Measurements from ENCODE around the gene SLC5A8.

DNA sequence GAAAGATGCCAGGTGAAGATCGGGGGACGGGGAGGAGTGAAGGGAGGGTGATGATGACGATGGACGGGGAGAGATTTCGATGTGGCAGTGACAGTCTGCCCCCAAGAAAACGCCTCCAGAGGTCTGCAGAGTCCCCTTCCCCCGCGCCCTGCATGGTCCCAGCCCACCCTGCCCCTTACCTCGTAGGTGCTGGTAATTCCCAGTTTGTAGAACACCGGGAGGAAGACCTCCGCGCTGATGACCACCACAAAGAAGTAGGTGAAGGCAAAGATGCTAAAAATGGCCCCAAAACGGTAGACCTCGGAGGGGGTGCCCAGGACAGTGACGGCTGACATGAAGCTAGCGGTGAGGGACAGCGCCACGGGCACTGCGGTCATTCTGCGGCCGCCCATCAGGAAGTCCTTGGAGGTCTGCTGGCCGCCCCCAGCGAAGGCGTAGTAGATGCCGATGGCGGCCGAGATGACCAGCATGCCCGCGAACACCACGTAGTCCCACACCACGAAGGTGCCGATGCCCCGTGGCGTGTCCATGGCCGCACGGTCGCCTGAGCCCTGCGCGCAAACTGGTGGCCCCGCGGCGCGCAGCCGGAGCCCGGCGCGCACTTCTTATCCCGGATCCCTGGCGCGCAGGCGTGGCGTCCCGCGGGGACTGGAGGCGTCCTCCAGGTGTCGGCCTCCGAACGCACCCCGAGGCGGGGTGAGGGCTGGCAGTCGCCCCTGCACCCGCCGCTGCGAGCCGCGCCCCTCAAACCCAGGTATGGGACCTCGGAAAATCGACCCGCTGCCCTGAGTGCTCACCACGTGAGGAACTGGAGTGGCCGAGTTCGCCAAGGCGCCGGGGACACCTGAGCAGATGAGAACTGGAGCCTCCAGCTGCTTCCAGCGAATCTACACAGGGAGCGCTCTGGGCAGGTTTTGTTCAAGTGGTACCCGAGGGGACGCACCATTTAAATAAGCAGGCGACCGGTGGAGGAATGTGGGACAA lies at the start of gene SLC5A8:
- TF ChIP-seq, protein P1, sequence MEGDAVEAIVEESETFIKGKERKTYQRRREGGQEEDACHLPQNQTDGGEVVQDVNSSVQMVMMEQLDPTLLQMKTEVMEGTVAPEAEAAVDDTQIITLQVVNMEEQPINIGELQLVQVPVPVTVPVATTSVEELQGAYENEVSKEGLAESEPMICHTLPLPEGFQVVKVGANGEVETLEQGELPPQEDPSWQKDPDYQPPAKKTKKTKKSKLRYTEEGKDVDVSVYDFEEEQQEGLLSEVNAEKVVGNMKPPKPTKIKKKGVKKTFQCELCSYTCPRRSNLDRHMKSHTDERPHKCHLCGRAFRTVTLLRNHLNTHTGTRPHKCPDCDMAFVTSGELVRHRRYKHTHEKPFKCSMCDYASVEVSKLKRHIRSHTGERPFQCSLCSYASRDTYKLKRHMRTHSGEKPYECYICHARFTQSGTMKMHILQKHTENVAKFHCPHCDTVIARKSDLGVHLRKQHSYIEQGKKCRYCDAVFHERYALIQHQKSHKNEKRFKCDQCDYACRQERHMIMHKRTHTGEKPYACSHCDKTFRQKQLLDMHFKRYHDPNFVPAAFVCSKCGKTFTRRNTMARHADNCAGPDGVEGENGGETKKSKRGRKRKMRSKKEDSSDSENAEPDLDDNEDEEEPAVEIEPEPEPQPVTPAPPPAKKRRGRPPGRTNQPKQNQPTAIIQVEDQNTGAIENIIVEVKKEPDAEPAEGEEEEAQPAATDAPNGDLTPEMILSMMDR (conservative IDR thresholded peaks at IDR 0.05; ENCODE audit: low read depth, low read length) = no peak
- TF ChIP-seq, protein P2, sequence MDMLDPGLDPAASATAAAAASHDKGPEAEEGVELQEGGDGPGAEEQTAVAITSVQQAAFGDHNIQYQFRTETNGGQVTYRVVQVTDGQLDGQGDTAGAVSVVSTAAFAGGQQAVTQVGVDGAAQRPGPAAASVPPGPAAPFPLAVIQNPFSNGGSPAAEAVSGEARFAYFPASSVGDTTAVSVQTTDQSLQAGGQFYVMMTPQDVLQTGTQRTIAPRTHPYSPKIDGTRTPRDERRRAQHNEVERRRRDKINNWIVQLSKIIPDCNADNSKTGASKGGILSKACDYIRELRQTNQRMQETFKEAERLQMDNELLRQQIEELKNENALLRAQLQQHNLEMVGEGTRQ (IDR thresholded peaks at IDR 0.05; ENCODE audit: low read depth, low read length) = no peak
- TF ChIP-seq POLR2A (IDR thresholded peaks at IDR 0.05; ENCODE audit: low read depth, low read length) (no peak), CEBPB (IDR thresholded peaks at IDR 0.05; ENCODE audit: low read depth, low read length) (no peak), RAD21 (IDR thresholded peaks at IDR 0.05; ENCODE audit: low read length) (no peak), RCOR1 (IDR thresholded peaks at IDR 0.05; ENCODE audit: insufficient replicate concordance, low read length) (no peak), MAFK (IDR thresholded peaks at IDR 0.05; ENCODE audit: low read depth, low read length) (no peak), MXI1 (IDR thresholded peaks at IDR 0.05; ENCODE audit: borderline replicate concordance, low read depth, low read length) (no peak), BHLHE40 (IDR thresholded peaks at IDR 0.05; ENCODE audit: low read depth, low read length) (no peak), FOS (IDR thresholded peaks at IDR 0.05; ENCODE audit: low read depth, low read length) (no peak), NFE2L2 (IDR thresholded peaks at IDR 0.05; ENCODE audit: low read depth, low read length) (no peak), RFX5 (IDR thresholded peaks at IDR 0.05; ENCODE audit: low read depth, low read length) (no peak)
- TF ChIP-seq, protein P3, sequence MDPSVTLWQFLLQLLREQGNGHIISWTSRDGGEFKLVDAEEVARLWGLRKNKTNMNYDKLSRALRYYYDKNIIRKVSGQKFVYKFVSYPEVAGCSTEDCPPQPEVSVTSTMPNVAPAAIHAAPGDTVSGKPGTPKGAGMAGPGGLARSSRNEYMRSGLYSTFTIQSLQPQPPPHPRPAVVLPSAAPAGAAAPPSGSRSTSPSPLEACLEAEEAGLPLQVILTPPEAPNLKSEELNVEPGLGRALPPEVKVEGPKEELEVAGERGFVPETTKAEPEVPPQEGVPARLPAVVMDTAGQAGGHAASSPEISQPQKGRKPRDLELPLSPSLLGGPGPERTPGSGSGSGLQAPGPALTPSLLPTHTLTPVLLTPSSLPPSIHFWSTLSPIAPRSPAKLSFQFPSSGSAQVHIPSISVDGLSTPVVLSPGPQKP (IDR thresholded peaks at IDR 0.05; ENCODE audit: borderline replicate concordance, low read depth, low read length) = no peak

Data from IMR-90 (cell line).